SJSA1 (cell line): Measurements from ENCODE around the gene DDHD1. TPM values are rescaled to one million over a fixed set of nuclear protein-coding genes. Genes with fewer than 3 reads are reported as not detected.
"Not testable (repeated sequence)": the region's sequence is repeated elsewhere in the genome, so short reads cannot be mapped to it uniquely, and the experiment has no call there.

Experiments
- DNase-seq, 2 experiments: peaks; one replicate each; pipeline ENCODE4 v3.0.0-alpha.2; 2015 to 2020; ENCODE audit warnings: low spot score in 2 of 2, low read depth in 1 of 2
- H3K27ac ChIP-seq: fragments of 250-450 bp; sonication (Bioruptor Pico); 2 replicates; pipeline ENCODE4 v1.5.1; 2020; ENCODE audit warnings: mild to moderate bottlenecking, moderate library complexity
- H3K27me3 ChIP-seq: fragments of 250-450 bp; sonication (Bioruptor Pico); replicated peaks from 2 replicates; pipeline ENCODE4 v1.5.1; 2020; ENCODE audit warnings: mild to moderate bottlenecking, moderate library complexity
- H3K36me3 ChIP-seq: fragments of 250-450 bp; sonication (Bioruptor Pico); 2 replicates; pipeline ENCODE4 v1.5.1; 2020; ENCODE audit warnings: mild to moderate bottlenecking
- H3K4me1 ChIP-seq: fragments of 250-450 bp; sonication (Bioruptor Pico); replicated peaks from 2 replicates; pipeline ENCODE4 v1.6.1; 2021; ENCODE audit warnings: mild to moderate bottlenecking
- H3K4me3 ChIP-seq: fragments of 250-450 bp; sonication (Bioruptor Pico); 2 replicates; pipeline ENCODE4 v1.5.1; 2020; ENCODE audit warnings: mild to moderate bottlenecking
- H3K9me3 ChIP-seq: fragments of 250-450 bp; sonication (Bioruptor Pico); replicated peaks from 2 replicates; pipeline ENCODE4 v1.5.1; 2020; ENCODE audit warnings: mild to moderate bottlenecking
- total RNA-seq: library from RNA; depleted of rRNA; stranded (reverse); fragments of >200 nt; shearing (Covaris generic); gene quantifications from 2 replicates; pipeline ENCODE4 v1.2.3, GENCODE V29; 2014; rRNA removed

The DDHD1 gene
- 8.7 and 12.7 TPM in 2 replicates for total RNA-seq

DNA sequence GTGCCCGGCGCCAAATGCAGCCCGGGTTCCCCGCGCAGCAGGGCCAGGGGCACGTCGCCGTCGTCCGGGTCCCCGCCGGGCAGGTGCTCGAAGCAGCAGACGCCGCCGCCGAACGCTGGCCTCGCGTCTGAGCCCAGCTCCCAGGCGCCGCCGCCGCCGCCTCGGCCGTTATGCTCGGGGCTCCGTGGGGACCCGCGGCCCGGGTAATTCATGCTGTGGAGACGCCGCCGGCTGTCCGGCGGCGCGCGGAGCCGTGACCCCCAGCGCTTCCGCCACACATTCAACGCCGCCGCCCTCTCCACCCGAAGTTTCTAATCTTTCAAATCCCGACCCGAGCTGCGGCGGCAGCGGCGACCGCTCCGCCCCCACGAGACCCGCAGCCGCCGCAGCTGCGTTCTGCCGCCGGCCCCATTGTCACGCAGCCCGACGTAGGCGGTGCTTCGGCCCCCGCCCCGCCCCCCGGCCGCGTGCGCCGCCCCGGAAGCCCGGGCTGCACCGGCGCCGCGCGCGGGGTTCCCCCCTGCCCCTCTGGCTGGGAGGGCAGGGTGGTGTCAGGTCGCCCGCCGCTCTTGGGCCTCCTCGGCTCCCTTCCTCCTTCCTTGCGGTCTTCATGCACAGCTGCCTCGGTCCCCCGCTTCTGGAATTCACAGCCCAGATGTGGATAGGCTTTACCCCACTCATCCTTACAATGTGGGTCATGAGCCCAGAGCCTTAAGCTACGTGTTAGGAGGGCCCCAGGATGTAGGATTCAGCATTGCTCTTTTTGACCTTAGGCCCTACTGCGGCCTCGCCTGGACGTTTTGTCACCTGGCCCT lies at the start of gene DDHD1:
DDHD1 (minus strand) TSS at position 437 of the 815 bp plus-strand sequence; CDS start at position 212, 225 bp downstream.
- Histone ChIP-seq H3K27ac (peak within 1 kb of the TSS; percentile 78), H3K36me3 (peaks cover 13% of the 10 kb centered on the region), H3K4me1 (peaks cover 13% of the 10 kb centered on the region), H3K4me3 (peak within 1 kb of the TSS; percentile 88), H3K27me3 (no peaks in the 10 kb centered on the region), H3K9me3 (peaks cover 5% of the 10 kb centered on the region; the same call in 1 of the 2 replicates)
- DNase-seq, result peak; percentile 68 to 80

DNA sequence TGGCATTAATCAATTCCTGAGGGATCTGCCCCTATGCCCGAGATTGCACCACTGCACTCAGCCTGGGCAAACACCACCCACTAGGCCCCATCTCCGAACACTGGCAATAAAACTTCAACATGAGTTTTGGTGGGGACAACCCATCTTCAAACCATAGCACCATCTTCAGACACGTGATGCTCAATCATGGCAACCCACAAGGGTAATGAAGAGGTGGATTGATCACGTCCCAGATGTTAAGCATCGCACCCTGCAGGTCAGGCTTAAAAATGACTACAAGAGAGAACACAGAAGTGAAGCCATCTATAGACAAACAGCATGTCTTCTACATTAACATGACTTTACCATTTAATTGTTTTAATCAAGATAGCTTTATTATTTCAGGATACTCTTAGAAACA lies 42.8 kb upstream of the DDHD1 start:
- Histone ChIP-seq H3K4me3 (no peak overlapping the region), H3K27ac (no peak overlapping the region), H3K4me1 (peaks cover 30% of the 10 kb centered on the region), H3K27me3 (no peaks in the 10 kb centered on the region), H3K9me3 (no peaks in the 10 kb centered on the region; the same call in 1 of the 2 replicates), H3K36me3 (no peaks in the 10 kb centered on the region)
- DNase-seq, result no peak

- H3K27me3 ChIP-seq, result no peaks in the 10 kb centered on the region
- peaks cover 34% of the 10 kb centered on the region for H3K4me1 ChIP-seq
- H3K9me3 ChIP-seq, result no peaks in the 10 kb centered on the region; the same call in 1 of the 2 replicates
- peak overlapping the region; percentile 28 for H3K27ac ChIP-seq
- no peaks in the 10 kb centered on the region for H3K36me3 ChIP-seq
- H3K4me3 ChIP-seq, result no peak overlapping the region
- peak in 1 of 2 experiments; percentile 19 for DNase-seq
These were observed 40.1 kb upstream of the DDHD1 start for GRCh38 chr14:53193193-53193592.

DNA sequence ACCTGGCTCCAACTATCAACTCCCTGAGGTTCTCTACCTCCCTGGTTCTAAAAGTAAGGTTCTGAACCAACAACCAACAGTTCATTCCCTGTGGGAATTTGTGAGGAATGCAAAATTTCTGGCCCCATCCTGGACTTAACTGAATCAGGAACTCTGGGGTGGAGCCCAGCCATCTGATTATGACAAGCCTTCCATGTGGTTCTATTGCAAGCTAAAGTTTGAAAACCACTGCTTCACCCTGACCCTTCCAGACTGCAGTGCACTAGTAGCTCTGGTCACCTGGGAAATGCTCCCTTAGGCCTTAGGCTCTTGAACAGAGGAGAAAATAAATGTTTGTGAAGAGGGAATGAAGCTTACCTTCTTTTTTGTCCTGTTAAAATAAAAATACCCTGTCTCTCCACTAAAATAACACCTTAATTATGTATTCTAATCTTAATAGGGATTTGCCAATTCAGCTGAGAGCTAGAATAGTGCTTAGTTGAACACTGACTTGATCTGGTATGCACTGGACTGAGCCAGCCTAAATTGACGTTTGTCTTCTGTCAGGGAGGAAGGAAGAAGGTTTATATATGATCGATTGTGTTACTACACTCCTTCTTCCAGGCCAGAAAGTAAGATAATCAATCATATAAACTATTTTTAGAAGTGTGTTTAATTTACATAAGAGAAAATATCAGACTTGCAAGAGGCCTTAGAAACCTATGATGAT lies 39.1 kb upstream of the DDHD1 start:
- Histone ChIP-seq H3K27ac (peak overlapping the region; percentile 28), H3K4me1 (peaks cover 34% of the 10 kb centered on the region), H3K36me3 (no peaks in the 10 kb centered on the region), H3K4me3 (no peak overlapping the region), H3K27me3 (no peaks in the 10 kb centered on the region), H3K9me3 (no peaks in the 10 kb centered on the region; the same call in 1 of the 2 replicates)
- DNase-seq, result no peak

DNA sequence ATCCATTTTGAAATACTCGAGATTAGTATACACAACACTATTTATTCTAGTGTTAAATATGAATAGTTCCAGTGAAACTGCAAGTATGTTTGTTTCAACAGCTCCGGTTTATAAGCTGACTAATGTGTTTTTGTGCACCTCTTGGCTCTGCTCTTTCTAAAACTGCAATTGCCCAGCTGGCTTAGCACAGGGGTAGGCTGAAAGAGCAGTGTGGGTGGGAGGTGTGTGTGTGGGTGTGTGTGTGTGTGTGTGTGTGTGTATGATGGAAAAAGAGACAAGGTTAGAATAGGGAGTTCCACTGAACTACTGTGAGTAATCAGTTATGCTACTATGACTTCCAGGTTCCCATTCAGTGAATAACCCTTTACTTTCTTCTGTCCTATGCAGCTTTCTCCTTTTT lies 37.8 kb upstream of the DDHD1 start:
- Histone ChIP-seq H3K27ac (no peak overlapping the region), H3K9me3 (no peaks in the 10 kb centered on the region; the same call in 1 of the 2 replicates), H3K27me3 (no peaks in the 10 kb centered on the region), H3K4me1 (peaks cover 34% of the 10 kb centered on the region), H3K4me3 (no peak overlapping the region), H3K36me3 (no peaks in the 10 kb centered on the region)
- peak in 1 of 2 experiments; percentile 10 for DNase-seq

- H3K27ac ChIP-seq, result no peak overlapping the region
- no peaks in the 10 kb centered on the region; the same call in 1 of the 2 replicates for H3K9me3 ChIP-seq
- H3K4me1 ChIP-seq, result peaks cover 27% of the 10 kb centered on the region
- H3K27me3 ChIP-seq, result no peaks in the 10 kb centered on the region
- DNase-seq, result no peak
- no peak overlapping the region for H3K4me3 ChIP-seq
- H3K36me3 ChIP-seq, result no peaks in the 10 kb centered on the region
These were observed 34.9 kb upstream of the DDHD1 start for GRCh38 chr14:53187921-53188463.

DNA sequence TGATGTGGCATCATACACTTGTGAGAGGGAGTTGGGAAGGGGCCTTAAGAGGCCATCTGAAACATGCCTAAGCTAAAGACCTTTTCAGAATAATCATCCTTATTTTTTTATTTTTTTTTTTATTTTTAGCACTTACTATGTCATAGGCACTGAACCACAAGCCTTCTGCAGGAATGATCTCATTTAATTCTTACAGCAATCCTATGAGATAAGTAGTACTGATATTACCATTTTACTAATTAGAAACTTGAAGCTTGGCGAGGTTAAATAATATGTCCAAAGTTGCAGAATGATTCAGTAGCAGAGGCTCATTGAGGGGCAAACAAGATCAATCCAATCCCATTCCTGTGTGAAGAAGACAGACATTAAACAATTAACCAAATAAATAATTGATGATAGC lies 33.4 kb upstream of the DDHD1 start:
- Histone ChIP-seq H3K27me3 (no peaks in the 10 kb centered on the region), H3K4me1 (peaks cover 12% of the 10 kb centered on the region), H3K36me3 (no peaks in the 10 kb centered on the region), H3K4me3 (no peak overlapping the region), H3K9me3 (no peaks in the 10 kb centered on the region; the same call in 1 of the 2 replicates), H3K27ac (no peak overlapping the region)
- DNase-seq, result no peak

DNA sequence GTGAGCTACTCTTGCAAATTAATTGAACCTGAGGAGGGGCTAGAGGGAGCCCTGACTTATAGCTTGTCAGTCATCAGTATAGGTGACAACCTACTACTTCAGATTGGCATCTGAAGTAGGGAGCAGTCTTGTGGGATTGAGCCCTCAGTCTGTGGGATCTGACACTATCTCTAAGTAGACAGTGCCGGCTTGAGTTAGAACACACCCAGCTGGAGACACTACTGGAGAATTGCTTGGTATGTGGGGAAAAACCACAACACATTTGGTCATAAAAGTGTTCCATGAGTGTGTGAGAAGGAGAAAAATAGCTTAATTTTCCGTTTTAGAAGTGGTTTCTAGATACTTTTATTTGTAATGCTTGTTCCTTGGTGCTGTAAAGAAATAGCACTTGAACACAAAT lies 30.5 kb upstream of the DDHD1 start:
- Histone ChIP-seq H3K4me1 (0 out of 2 replicates have a peak, but pooled peaks cover 3% of the 10 kb centered on the region), H3K36me3 (no peaks in the 10 kb centered on the region), H3K27ac (no peak overlapping the region), H3K4me3 (no peak overlapping the region), H3K27me3 (no peaks in the 10 kb centered on the region), H3K9me3 (no peaks in the 10 kb centered on the region)
- peak in 1 of 2 experiments; percentile 6 for DNase-seq

- Histone ChIP-seq H3K27me3 (no peaks in the 10 kb centered on the region), H3K36me3 (no peaks in the 10 kb centered on the region), H3K27ac (no peak overlapping the region), H3K9me3 (no peaks in the 10 kb centered on the region), H3K4me1 (0 out of 2 replicates have a peak, but pooled peaks cover 3% of the 10 kb centered on the region), H3K4me3 (no peak overlapping the region)
- DNase-seq, result no peak
These were observed 29.9 kb upstream of the DDHD1 start for GRCh38 chr14:53183056-53183455.

- H3K9me3 ChIP-seq, DNase-seq, H3K27me3 ChIP-seq, H3K27ac ChIP-seq, H3K4me1 ChIP-seq, H3K4me3 ChIP-seq, H3K36me3 ChIP-seq: not testable (repeated sequence)
These were observed 28.4 kb upstream of the DDHD1 start for GRCh38 chr14:53181463-53182081.

DNA sequence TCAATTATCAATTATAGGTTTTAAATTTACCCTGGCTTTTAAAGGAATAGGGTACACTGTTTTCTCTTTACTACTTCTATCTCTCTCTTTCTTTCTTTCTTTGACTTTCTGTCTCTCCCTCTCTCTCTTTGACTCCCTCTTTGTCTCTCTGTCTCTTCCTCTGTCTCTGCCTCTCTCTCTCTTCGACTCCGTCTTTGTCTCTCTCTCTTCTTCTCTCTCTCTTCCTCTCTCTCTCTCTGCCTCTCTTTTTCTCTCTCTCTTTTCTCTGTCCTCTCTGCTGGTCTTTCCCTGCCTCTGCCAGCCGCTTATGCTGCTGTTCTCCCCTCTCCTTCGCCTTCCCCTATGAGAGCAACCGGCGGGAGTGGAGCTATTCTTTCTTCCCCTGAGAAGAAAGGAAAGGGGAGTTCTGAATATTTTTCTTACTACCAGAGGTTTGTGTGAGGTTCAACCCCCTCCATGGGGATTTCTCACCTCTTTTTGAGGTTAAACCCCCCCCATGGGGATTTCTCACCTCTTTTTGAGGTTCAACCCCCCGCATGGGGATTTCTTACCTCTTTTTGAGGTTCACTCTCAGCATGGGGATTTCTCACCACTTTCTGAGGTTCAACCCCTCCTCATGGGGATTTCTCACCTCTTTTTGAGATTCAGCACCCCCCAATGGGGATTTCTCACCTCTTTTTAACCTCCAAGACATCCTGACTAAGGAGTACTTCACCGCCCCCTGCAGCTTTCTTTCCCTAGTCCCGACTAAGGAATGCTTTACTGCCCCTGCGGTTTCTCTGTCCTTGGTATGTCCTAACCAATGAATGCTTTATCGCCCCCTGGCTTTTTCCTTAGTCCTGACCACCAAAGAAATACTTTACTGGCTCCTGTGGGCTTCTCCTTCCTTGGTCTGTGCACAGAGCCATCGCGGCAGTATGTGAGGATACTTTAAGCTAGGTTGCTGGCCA lies 27.4 kb upstream of the DDHD1 start:
- DNase-seq, result peak in 1 of 2 experiments; percentile 23
- Histone ChIP-seq H3K9me3 (no peaks in the 10 kb centered on the region), H3K36me3 (no peaks in the 10 kb centered on the region), H3K27ac (no peak overlapping the region), H3K27me3 (no peaks in the 10 kb centered on the region), H3K4me3 (no peak overlapping the region), H3K4me1 (0 out of 2 replicates have a peak, but pooled peaks cover 3% of the 10 kb centered on the region)

DNA sequence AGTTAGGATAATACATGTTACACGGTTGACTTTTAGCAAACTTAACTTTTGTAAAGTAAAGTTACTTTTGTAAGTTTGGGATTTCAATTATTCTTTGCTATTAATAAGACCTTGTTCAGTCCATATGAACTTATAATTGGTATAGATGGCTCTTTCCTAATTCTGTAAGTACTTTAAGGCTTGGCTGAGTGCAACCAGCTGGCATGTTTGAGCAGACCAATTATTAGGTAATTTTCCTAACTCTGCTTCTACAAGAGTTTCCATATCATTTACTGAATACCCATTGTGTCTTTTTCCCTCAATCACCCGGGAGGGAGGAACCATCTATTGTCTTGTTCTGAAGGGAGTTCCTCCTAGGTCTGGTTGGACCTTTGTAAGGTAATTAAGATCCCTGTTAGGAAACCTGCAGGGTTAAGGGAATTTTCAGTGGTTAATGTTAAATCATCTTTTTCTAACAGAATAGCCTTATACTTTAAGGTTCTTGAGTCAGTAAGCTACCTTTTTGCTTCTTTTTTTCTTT lies 26.4 kb upstream of the DDHD1 start:
- H3K4me3 ChIP-seq, H3K9me3 ChIP-seq, H3K27ac ChIP-seq, H3K36me3 ChIP-seq, H3K27me3 ChIP-seq, H3K4me1 ChIP-seq, DNase-seq: not testable (repeated sequence)
